Subcutaneous abdominal adipose tissue (tissue), 5 donors: ENCODE data around the gene ASMTL.
"Not testable (repeated sequence)": the region's sequence is repeated elsewhere in the genome, so short reads cannot be mapped to it uniquely, and the experiment has no call there.

Experiments
- H3K27ac ChIP-seq: one replicate; pipeline ENCODE4 v1.7.0; 2013; ENCODE audit warnings: low read depth, mild to moderate bottlenecking, inconsistent platforms, low read length, moderate library complexity
- H3K27me3 ChIP-seq, 5 donors: one replicate each; pipeline ENCODE4 v1.7.0; 2013; ENCODE audit warnings: low read length in 5 of 5, inconsistent platforms in 1 of 5; ENCODE audit not compliant: control insufficient read depth in 5 of 5, insufficient read depth in 4 of 5
- H3K36me3 ChIP-seq, 5 donors: one replicate each; pipeline ENCODE4 v1.7.0; 2013; ENCODE audit warnings: low read length in 5 of 5; ENCODE audit not compliant: control insufficient read depth in 5 of 5, insufficient read depth in 5 of 5
- H3K4me1 ChIP-seq, 5 donors: one replicate each; pipeline ENCODE4 v1.7.0; 2013; ENCODE audit warnings: low read length in 5 of 5, mild to moderate bottlenecking in 3 of 5, moderate library complexity in 1 of 5; ENCODE audit not compliant: control insufficient read depth in 5 of 5, insufficient read depth in 5 of 5
- H3K4me3 ChIP-seq, 5 donors: one replicate each; pipeline ENCODE4 v1.7.0; 2013; ENCODE audit warnings: low read length in 5 of 5, low read depth in 1 of 5
- H3K9ac ChIP-seq, 5 donors: one replicate each; pipeline ENCODE4 v1.7.0; 2013; ENCODE audit warnings: low read length in 5 of 5, mild to moderate bottlenecking in 4 of 5, moderate library complexity in 3 of 5
- H3K9me3 ChIP-seq, 5 donors: one replicate each; pipeline ENCODE4 v1.7.0; 2013; ENCODE audit warnings: low read length in 5 of 5; ENCODE audit not compliant: control insufficient read depth in 5 of 5
- donor health status: healthy.
- donor health status: healthy.
- donor health status: healthy.
- donor health status: healthy.
- donor health status: healthy.

ASMTL gene

GRCh38 chrX:1474593-1474992, 21.9 kb upstream of the ASMTL start:
- H3K27me3 ChIP-seq, H3K9me3 ChIP-seq, H3K4me3 ChIP-seq, H3K4me1 ChIP-seq, H3K27ac ChIP-seq, H3K36me3 ChIP-seq, H3K9ac ChIP-seq: not testable (repeated sequence)

DNA sequence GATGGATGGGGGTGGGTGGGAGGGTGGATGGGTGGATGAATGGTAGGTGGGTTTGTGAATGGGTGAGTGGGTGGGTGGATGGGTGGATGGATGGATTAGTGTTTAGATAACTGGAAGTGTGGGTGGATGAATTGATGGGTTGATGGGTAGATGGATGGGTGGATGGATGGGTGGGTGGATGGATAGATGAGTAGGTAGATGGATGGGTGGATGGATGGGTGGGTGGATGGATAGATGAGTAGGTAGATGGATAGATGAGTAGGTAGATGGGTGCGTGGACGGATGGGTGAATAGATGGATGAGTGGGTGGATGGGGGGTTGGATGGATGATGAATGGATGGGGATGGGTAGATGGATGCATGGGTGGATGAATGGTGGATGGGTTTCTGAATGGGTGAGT, 20.3 kb upstream of the ASMTL start:
- no peaks in the 10 kb centered on the region for H3K36me3 ChIP-seq
- H3K4me1 ChIP-seq, result peaks cover 0 to 3% (median 0%) of the 10 kb centered on the region in 5 donors
- H3K27ac ChIP-seq, result no peak overlapping the region

GRCh38 chrX:1468250-1468772, 15.6 kb upstream of the ASMTL start:
- peaks cover 0 to 19% (median 3%) of the 10 kb centered on the region in 5 donors for H3K4me1 ChIP-seq
- no peaks in the 10 kb centered on the region for H3K9me3 ChIP-seq
- no peak overlapping the region for H3K27ac ChIP-seq
- H3K4me3 ChIP-seq, result no peak overlapping the region
- no peak overlapping the region for H3K9ac ChIP-seq
- H3K27me3 ChIP-seq, result peaks cover 11 to 21% (median 17%) of the 10 kb centered on the region in 5 donors
- peaks cover 0 to 7% (median 0%) of the 10 kb centered on the region in 5 donors for H3K36me3 ChIP-seq

More for the DNA sequence above, 20.3 kb upstream of the ASMTL start:
- no peaks in the 10 kb centered on the region for H3K9me3 ChIP-seq
- H3K9ac ChIP-seq, result no peak overlapping the region
- H3K27me3 ChIP-seq, result peaks cover 0 to 4% (median 0%) of the 10 kb centered on the region in 5 donors
- no peak overlapping the region for H3K4me3 ChIP-seq

GRCh38 chrX:1466971-1467561, 14.4 kb upstream of the ASMTL start:
- Histone ChIP-seq H3K27me3 (peaks cover 11 to 24% (median 18%) of the 10 kb centered on the region in 5 donors), H3K27ac (no peak overlapping the region), H3K4me1 (peaks cover 0 to 23% (median 3%) of the 10 kb centered on the region in 5 donors), H3K36me3 (peaks cover 0 to 7% (median 0%) of the 10 kb centered on the region in 5 donors), H3K9me3 (no peaks in the 10 kb centered on the region), H3K9ac (no peak overlapping the region), H3K4me3 (peak overlapping the region in 3 of 5 donors; percentile 38 to 57 (median 44))

- Histone ChIP-seq H3K4me1 (peaks cover 0 to 23% (median 3%) of the 10 kb centered on the region in 5 donors), H3K9me3 (no peaks in the 10 kb centered on the region), H3K4me3 (no peak overlapping the region), H3K27me3 (peaks cover 11 to 24% (median 18%) of the 10 kb centered on the region in 5 donors), H3K36me3 (peaks cover 0 to 7% (median 0%) of the 10 kb centered on the region in 5 donors), H3K27ac (no peak overlapping the region), H3K9ac (no peak overlapping the region)
Observed at GRCh38 chrX:1466232-1466661, 13.5 kb upstream of the ASMTL start.

DNA sequence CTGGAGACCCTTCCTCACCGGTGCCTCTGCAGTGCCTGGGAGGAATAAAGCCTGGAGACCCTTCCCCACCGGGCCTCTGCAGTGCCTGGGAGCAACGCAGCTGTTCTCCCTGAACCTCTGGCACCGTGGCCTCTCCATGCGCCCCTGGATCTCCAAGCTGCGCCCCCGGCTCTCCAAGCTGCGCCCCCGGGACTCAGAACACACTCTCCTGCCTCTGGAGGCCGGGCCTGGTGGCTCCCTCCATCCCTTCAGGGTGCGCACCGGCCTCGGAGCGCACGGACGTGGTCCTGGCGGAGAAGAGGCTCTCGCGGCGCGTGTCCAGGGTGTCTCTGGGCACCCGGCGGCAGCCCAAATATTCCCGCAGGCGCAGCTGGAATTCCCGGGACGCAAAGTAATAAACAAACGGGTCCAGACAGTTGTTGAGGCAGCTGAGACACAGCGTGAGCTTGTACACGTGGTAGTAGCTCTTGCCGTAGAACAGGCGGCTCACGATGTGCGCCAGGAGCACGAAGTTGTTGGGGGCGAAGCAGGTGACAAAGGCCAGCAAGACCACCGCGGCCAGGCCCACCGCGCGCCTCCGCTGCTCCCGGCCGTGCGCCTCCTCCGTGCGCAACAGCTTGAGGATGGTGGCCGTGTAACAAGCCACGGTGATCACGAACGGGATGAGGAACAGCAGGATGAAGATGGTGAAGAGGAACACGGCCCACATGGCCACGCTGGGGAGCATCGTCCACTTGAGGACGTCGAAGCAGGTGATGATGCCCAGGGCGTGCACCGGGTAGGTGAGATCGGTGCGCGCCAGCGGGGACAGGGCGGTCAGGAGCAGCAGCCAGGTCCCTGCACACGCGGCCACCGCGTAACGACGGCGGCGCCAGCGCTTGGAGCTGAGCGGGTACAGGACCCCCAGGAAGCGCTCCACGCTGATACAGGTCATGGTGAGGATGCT, 12.8 kb upstream of the ASMTL start:
- peaks cover 0 to 23% (median 3%) of the 10 kb centered on the region in 5 donors for H3K4me1 ChIP-seq
- peaks cover 0 to 7% (median 0%) of the 10 kb centered on the region in 5 donors for H3K36me3 ChIP-seq
- no peaks in the 10 kb centered on the region for H3K9me3 ChIP-seq
- H3K27me3 ChIP-seq, result peaks cover 11 to 24% (median 18%) of the 10 kb centered on the region in 5 donors
- H3K27ac ChIP-seq, result no peak overlapping the region
- H3K4me3 ChIP-seq, result no peak overlapping the region
- no peak overlapping the region for H3K9ac ChIP-seq

DNA sequence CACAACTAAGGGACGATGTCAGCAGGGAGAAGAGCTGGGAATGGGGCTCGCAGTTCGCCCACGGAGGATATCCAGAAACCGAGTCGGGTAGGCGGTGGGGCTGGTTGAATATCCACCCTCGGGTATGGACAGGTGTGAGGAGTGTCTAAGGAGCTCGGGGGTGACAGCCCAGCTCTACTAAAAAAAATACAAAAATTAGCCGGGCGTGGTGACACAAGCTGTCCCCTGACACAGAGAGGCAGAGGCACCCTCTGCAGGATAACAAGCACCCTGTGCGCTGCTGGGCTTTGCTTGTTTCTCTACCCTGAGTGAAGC, 12.2 kb upstream of the ASMTL start:
- no peak overlapping the region for H3K27ac ChIP-seq
- no peak overlapping the region for H3K9ac ChIP-seq
- H3K36me3 ChIP-seq, result peaks cover 0 to 7% (median 0%) of the 10 kb centered on the region in 5 donors
- peaks cover 0 to 23% (median 3%) of the 10 kb centered on the region in 5 donors for H3K4me1 ChIP-seq
- peaks cover 11 to 24% (median 18%) of the 10 kb centered on the region in 5 donors for H3K27me3 ChIP-seq
- no peak overlapping the region for H3K4me3 ChIP-seq
- no peaks in the 10 kb centered on the region for H3K9me3 ChIP-seq

DNA sequence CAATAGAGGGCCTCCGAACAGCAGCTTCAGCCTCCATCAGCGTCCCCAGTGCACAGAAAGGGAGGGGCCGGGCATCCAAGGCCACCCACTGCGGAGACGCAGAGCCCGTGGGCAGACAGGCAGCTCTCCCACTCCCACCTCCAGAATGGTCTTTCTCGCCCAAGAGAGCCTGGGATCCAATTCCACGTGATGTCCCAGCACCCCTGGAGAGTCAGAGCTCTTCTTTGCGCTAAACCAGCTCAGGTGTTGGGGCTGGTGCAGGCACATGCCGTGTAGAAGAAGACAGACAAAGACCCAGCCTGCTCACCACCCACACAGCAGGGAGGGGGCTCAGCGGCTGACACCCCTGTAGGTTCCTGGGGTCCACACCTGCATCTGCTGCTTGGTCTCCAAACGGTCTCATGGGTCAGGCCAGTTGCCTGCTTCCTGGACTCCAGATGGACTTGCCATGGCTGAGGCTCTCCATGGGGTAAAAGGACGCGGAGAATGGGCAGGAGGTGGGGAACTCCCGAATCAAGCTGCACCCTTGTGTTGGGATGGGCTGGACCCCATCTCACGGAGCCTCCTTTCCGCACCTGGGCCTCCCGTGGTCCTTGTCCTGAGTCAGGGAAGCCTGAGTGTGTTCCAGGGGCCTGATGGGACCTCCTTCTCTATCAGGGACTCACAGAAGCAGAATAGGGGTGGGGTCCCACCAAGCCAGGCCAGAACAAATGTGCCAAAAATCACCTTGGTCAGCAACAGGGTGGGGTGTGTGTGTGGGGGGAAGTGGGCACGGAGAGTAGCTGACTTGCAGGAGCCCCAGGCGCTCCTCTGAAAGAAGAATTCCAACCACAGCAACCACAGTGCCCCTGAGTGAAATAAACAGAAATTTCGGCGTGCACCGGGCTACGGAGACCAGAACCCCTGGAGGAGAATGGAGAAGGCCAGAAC, 11.6 kb upstream of the ASMTL start:
- peaks cover 11 to 24% (median 18%) of the 10 kb centered on the region in 5 donors for H3K27me3 ChIP-seq
- peaks cover 0 to 23% (median 3%) of the 10 kb centered on the region in 5 donors for H3K4me1 ChIP-seq
- no peak overlapping the region for H3K4me3 ChIP-seq
- H3K27ac ChIP-seq, result no peak overlapping the region
- H3K9ac ChIP-seq, result no peak overlapping the region
- no peaks in the 10 kb centered on the region for H3K9me3 ChIP-seq
- peaks cover 0 to 7% (median 0%) of the 10 kb centered on the region in 5 donors for H3K36me3 ChIP-seq

- peaks cover 11 to 24% (median 18%) of the 10 kb centered on the region in 5 donors for H3K27me3 ChIP-seq
- no peak overlapping the region for H3K9ac ChIP-seq
- H3K4me1 ChIP-seq, result peaks cover 0 to 23% (median 3%) of the 10 kb centered on the region in 5 donors
- H3K9me3 ChIP-seq, result no peaks in the 10 kb centered on the region
- H3K36me3 ChIP-seq, result peaks cover 0 to 7% (median 0%) of the 10 kb centered on the region in 5 donors
- peak overlapping the region; percentile 17 for H3K27ac ChIP-seq
- no peak overlapping the region for H3K4me3 ChIP-seq
Observed at GRCh38 chrX:1463581-1463980, 10.9 kb upstream of the ASMTL start.
